ENCODE measurements around the gene ATP9B.

ATP9B gene

DNA sequence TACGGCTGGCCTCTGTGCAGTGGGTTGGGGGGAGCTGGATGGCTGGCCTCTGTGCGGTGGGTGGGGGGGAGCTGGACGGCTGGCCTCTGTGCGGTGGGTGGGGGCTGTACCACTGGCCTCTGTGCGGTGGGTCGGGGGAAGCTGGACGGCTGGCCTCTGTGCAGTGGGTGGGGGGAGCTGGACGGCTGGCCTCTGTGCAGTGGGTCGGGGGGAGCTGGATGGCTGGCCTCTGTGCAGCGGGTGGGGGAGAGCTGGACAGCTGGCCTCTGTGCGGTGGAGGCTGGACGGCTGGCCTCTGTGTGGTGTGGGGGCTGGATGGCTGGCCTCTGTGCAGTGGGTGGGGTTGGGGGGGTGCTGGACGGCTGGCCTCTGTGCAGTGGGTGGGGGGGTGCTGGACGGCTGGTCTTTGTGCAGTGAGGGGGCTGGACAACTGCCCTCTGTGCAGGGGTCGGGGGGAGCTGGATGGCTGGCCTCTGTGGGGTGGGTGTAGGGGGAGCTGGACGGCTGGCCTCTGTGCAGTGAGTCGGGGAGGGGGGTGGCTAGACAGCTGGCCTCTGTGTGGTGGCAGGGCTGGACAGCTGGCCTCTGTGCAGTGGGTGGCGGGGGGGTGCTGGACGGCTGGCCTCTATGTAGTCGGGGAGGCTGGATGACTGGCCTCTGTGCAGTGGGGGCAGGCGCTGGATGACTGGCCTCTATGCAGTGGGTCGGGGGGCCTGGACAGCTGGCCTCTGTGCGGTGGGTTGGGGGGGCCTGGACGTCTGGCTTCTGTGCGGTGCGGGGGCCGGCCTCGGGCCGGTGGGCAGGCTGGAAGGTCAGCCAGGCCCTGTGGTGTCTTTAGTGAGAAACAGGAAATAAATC lies 358.4 kb downstream of the ATP9B start:
- no peak for DNase-seq (ENCODE audit: low read depth in 2 of 2)
